Immature natural killer cell (primary cell): Measurements from ENCODE around the gene PTPRD. TPM values are rescaled to one million over a fixed set of nuclear protein-coding genes. Genes with fewer than 3 reads are reported as not detected.
"Not testable (repeated sequence)": the region's sequence is repeated elsewhere in the genome, so short reads cannot be mapped to it uniquely, and the experiment has no call there.

Source experiments
- DNase-seq, 3 donors: peaks; one replicate each; pipeline ENCODE4 v3.0.0; 2022; ENCODE audit warnings: mixed read lengths in 1 of 3
- H3K27ac Mint-ChIP-seq, 6 donors: one replicate each; pipeline ENCODE4 v1.8.0; 2020; ENCODE audit warnings: mixed read lengths in 6 of 6, mild to moderate bottlenecking in 5 of 6, inconsistent platforms in 4 of 6, moderate library complexity in 3 of 6
- H3K27me3 Mint-ChIP-seq, 3 donors: one replicate each; pipeline ENCODE4 v1.8.0; 2020 to 2021; ENCODE audit warnings: low read depth in 3 of 3, mild to moderate bottlenecking in 3 of 3, mixed read lengths in 3 of 3, moderate library complexity in 3 of 3, inconsistent platforms in 1 of 3
- H3K36me3 Mint-ChIP-seq, 3 donors: one replicate each; pipeline ENCODE4 v1.8.0; 2020; ENCODE audit warnings: mixed read lengths in 3 of 3, inconsistent platforms in 2 of 3, mild to moderate bottlenecking in 2 of 3
- H3K4me1 Mint-ChIP-seq, 2 donors: one replicate each; pipeline ENCODE4 v1.8.0; 2020; ENCODE audit warnings: inconsistent platforms in 2 of 2, mild to moderate bottlenecking in 2 of 2, mixed read lengths in 2 of 2, moderate library complexity in 1 of 2
- H3K4me3 Mint-ChIP-seq, 5 donors: one replicate each; pipeline ENCODE4 v1.8.0; 2020; ENCODE audit warnings: mild to moderate bottlenecking in 5 of 5, mixed read lengths in 5 of 5, inconsistent platforms in 3 of 5, moderate library complexity in 3 of 5
- H3K9me3 Mint-ChIP-seq, 6 donors: one replicate each; pipeline ENCODE4 v1.8.0; 2020; ENCODE audit warnings: mild to moderate bottlenecking in 6 of 6, mixed read lengths in 6 of 6, inconsistent platforms in 4 of 6, moderate library complexity in 3 of 6
- polyA plus RNA-seq, 3 donors: library from polyadenylated mRNA; unstranded; fragments of 300-500 nt; fragmentation: Illumina TruSeq; gene quantifications; one replicate each; pipeline ENCODE4 v1.2.3, GENCODE V29; 2021

The PTPRD gene
- polyA plus RNA-seq, 3 donors from 2014 or later, result not detected

DNA sequence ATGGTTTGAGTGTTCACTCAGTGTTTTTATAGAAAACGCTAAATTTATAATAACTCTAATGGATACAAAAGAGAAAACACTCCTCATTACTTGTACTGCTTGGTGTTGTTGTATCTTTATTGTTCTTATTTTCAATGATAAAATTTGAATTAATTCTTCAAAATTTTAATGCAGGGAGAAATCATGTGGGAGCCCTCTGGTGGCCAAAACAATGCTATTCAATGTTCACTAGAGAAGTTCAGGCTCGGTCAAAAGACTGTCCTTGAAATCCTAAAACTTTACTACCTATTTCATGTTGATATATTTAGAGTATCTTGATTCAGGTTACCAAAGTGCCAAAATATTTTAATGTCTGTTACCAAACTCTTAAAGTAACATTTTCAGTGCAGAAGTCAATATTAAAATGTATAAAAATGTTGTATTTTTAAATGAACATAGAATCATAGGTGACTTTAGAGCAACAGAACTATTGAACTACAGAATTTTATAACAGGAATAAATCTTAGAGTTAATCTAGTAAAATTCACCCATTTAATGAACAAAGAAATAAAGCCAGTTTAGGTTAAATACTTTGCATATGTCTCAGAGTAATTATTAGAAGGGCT, 1259.8 kb downstream of the PTPRD start:
- Mint-ChIP-seq H3K4me1 (no peaks in the 10 kb centered on the region), H3K27me3 (no peaks in the 10 kb centered on the region), H3K9me3 (peaks cover 0 to 11% (median under 1%) of the 10 kb centered on the region in 6 donors), H3K36me3 (no peaks in the 10 kb centered on the region), H3K27ac (no peak overlapping the region), H3K4me3 (no peak overlapping the region)
- DNase-seq, result no peak

DNA sequence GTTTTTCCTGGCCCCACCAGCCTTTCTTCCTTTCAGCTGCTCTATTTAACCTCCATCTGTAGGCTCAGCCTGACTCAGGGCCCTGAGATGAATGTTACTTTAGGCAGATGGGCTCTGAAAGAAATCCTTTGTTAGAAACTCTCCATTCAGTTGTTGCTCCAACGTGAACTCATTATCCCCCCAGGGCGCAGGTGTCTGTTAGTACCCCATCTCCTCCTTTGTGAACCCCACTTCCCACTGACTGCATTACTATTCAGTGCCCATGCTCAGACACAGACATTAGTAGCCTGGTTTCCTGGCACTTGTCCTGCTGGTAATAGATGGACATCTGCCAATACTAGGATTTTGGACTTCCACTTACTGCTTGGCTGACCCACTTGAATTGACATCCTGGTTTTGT, 1271.6 kb downstream of the PTPRD start:
- H3K9me3 Mint-ChIP-seq, result peaks cover 2 to 14% (median 5%) of the 10 kb centered on the region in 6 donors
- no peak overlapping the region for H3K27ac Mint-ChIP-seq
- no peaks in the 10 kb centered on the region for H3K36me3 Mint-ChIP-seq
- no peak overlapping the region for H3K4me3 Mint-ChIP-seq
- H3K27me3 Mint-ChIP-seq, result no peaks in the 10 kb centered on the region
- no peaks in the 10 kb centered on the region for H3K4me1 Mint-ChIP-seq
- DNase-seq, result no peak

DNA sequence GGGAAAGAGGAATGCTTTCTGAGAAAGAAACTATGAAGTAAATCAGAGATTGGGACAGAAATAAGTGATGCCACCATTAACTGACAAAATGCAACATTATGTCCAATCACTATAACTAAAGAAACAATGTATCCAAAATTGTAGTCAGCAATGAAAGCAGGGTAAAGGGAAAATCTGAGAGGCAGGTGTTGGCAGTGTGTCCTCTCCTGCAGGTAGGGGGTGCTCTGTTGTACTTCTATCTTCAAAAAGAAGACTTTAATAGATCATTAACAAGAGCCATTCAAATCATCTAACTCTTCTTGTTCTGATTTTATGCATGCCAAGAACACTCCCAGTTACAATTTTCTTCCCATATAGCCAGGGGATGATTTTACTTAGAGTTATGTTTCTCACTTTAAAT, 1275.7 kb downstream of the PTPRD start:
- Mint-ChIP-seq H3K36me3 (no peaks in the 10 kb centered on the region), H3K4me3 (no peak overlapping the region), H3K27me3 (no peaks in the 10 kb centered on the region), H3K4me1 (no peaks in the 10 kb centered on the region), H3K9me3 (peaks cover 0 to 29% (median 4%) of the 10 kb centered on the region in 6 donors), H3K27ac (no peak overlapping the region)
- no peak for DNase-seq

DNA sequence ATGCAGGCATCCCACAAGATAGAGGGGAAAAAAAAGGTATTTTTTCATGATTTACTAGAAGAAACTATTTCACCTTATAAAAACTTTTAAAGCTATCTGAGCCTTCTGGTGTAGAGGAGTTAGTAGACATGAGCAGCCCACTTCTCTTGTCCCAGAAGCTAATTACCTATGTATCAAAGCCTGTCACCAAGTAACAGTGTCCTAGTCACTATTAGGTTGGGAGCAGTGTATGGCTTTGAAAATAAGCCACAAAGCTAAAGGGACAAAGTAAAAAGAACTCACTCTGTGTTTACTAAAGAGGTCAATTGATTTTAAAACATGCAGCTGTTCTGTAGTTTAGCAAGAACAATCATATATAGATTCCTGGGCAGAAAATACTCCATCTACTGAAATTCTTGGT, 1286.1 kb downstream of the PTPRD start:
- no peak for DNase-seq

DNA sequence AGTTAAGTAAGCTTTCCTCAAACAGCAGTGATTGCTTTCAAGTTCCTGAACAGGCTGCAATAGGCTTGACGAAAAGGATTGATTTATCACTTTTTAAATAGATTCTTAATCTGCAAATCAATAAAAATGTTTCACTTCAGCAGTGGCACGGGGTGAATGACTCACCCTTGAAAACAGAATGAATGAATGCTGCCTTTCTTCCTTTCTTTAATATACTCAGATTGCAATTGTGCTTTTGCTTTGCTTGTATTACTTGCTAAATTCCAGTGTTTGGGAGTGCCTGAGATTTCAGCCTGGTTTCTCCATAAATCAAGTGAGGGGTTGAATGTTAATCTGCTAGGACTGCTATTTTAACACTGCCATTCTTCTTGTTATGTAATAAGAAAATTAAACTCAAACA, 1293.8 kb downstream of the PTPRD start:
- Mint-ChIP-seq H3K4me3 (no peak overlapping the region), H3K4me1 (no peaks in the 10 kb centered on the region), H3K27me3 (no peaks in the 10 kb centered on the region), H3K36me3 (no peaks in the 10 kb centered on the region), H3K27ac (no peak overlapping the region), H3K9me3 (peaks cover 0 to 32% (median 12%) of the 10 kb centered on the region in 6 donors)
- no peak for DNase-seq

More for the DNA sequence above, 1286.1 kb downstream of the PTPRD start:
- H3K4me3 Mint-ChIP-seq, result no peak overlapping the region
- no peaks in the 10 kb centered on the region for H3K27me3 Mint-ChIP-seq
- peaks cover 0 to 34% (median 14%) of the 10 kb centered on the region in 6 donors for H3K9me3 Mint-ChIP-seq
- no peaks in the 10 kb centered on the region for H3K4me1 Mint-ChIP-seq
- no peaks in the 10 kb centered on the region for H3K36me3 Mint-ChIP-seq
- no peak overlapping the region for H3K27ac Mint-ChIP-seq

DNA sequence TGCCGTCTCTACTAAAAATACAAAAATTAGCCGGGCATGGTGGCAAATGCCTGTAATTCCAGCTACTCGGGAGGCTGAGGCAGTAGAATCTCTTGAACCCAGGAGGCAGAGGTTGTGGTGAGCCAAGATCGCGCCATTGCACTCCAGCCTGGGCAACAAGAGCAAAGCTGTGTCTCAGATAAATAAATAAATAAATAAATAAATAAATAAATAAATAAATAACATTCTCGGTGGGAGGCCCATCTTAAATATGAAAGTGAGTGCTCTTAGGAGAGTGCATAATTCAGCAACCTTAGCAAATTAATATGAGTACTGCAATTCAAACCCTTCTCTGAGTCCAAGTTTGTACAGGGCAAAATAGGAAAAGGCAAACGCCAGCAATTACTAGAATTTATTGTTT, 1302.1 kb downstream of the PTPRD start:
- not testable (repeated sequence) for H3K27ac Mint-ChIP-seq, H3K4me3 Mint-ChIP-seq, H3K36me3 Mint-ChIP-seq, H3K4me1 Mint-ChIP-seq, H3K27me3 Mint-ChIP-seq, DNase-seq
- peaks cover 0 to 22% (median 10%) of the 10 kb centered on the region in 6 donors for H3K9me3 Mint-ChIP-seq

DNA sequence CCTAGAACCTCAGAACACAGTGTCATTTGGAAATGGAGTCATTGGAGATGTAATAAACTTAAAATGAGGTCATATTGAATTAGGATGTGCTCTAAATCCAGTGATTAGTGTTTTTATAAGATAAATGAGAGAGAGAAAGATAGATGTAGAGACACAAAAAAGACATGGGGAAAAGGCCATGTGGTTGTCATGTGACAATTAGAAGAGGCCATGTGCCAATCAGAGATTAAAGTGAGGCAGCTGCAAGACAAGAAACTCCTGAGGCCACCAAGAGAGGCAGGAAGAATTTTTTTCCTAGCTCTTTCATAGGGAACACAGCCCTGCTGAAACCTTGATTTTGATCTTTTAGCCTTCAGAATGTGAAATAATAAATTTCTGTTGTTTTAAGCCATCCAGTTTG, 1307.2 kb downstream of the PTPRD start:
- Mint-ChIP-seq H3K36me3 (no peaks in the 10 kb centered on the region), H3K4me3 (no peak overlapping the region), H3K27me3 (peaks cover 0 to 1% (median 0%) of the 10 kb centered on the region in 3 donors), H3K4me1 (no peaks in the 10 kb centered on the region), H3K9me3 (peaks cover 0 to 32% (median 19%) of the 10 kb centered on the region in 6 donors), H3K27ac (no peak overlapping the region)
- no peak for DNase-seq

DNA sequence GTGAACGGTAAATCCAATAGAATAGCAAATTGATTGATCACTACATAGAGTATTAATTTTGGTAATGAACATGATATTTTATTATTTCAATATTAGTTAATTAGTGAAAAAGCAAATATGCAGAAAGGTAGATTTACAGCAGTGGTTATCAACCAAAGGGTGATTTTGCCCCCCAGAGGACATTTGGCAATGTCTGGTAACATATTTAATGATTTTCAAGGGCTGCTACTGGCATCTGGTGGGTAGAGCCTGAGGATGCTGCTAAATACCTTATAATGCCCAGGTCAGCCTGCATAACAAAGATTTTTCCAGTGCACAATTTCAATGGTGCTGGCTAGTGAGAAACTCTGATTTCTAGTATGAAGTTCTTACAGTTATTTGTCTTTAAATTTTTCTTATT, 1313.7 kb downstream of the PTPRD start:
- no peak for DNase-seq
- Mint-ChIP-seq H3K4me3 (no peak overlapping the region), H3K4me1 (no peaks in the 10 kb centered on the region), H3K27me3 (no peaks in the 10 kb centered on the region), H3K9me3 (peaks cover 0 to 13% (median 6%) of the 10 kb centered on the region in 6 donors), H3K27ac (no peak overlapping the region), H3K36me3 (no peaks in the 10 kb centered on the region)

DNA sequence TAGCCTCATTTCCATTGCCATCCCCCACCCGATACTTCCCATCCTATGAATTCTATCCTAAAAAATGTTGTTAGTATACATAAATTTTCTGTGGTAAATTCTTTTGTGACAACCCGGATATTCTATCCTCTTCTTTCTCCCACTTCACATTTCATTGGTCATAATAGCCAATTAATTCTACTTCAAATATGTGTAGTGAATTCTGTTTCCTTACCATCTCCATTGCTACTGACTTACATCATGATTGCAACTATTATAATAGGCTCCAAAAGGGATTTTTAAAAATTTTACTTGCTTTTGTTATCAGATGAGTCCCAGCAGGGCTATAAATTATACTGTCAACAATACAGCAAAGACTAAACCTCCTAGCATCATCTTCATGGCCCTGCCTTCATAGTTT, 1326.8 kb downstream of the PTPRD start:
- no peaks in the 10 kb centered on the region for H3K27me3 Mint-ChIP-seq
- H3K4me1 Mint-ChIP-seq, result no peaks in the 10 kb centered on the region
- H3K27ac Mint-ChIP-seq, result no peak overlapping the region
- no peak overlapping the region for H3K4me3 Mint-ChIP-seq
- no peaks in the 10 kb centered on the region for H3K36me3 Mint-ChIP-seq
- H3K9me3 Mint-ChIP-seq, result peaks cover 2 to 29% (median 10%) of the 10 kb centered on the region in 6 donors
- no peak for DNase-seq

DNA sequence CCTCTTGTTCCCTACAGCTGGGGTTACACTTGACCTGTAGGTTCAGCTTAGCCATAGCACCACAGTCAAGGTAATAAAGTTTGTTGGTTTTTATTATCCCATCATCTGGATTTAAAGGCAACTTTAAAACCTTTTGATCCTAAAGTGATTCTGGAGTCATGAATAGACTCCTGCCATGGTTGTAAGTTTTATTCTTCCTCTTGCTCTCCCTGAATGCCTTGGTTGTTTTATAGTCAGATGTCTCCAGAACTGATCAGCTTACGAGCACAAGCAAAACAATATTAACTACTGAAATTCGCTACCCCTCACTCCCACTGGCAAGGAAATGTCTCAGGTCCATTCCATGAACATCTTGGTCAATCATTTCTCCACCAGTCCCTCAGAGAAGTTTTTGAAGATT, 1328.6 kb downstream of the PTPRD start:
- no peaks in the 10 kb centered on the region for H3K36me3 Mint-ChIP-seq
- H3K4me1 Mint-ChIP-seq, result no peaks in the 10 kb centered on the region
- no peak for DNase-seq
- no peak overlapping the region for H3K4me3 Mint-ChIP-seq
- no peaks in the 10 kb centered on the region for H3K27me3 Mint-ChIP-seq
- H3K9me3 Mint-ChIP-seq, result peaks cover 2 to 27% (median 8%) of the 10 kb centered on the region in 6 donors
- no peak overlapping the region for H3K27ac Mint-ChIP-seq

DNA sequence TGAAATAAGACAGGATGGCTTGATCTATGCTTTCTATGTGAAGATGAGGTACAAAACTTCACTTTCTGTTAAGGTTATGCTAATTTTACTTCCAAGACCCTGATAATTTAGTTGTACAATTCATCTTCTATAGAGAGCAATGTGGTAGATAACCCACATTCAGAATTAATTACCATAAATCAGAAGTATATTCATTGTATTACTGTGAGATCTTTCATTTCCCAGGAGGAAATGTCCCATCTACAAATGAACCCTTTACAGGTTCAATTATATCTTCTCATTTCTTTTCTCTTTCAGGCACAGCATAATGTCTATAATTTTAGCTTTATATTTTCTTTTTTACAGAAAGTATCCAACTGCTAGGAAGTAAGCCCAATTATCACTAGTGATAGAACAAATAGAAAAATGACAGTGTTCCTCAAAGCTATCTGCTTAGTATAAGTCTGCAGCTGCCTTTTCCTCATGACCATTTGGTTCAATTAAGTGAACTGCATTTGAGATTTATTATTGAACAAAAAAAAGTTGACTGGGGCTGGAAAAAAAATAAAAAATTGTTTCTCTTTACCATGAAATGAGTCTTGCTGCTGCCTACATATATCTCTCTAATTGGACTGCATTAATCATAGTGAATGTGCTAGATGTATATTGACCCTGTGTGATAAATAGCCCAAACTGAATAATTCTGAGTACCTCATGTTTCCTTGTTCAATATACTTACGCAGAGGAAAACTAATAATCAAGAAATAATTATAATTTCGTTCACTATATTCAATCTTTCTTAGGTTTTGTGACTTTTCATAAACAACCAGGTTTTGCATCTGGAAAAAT, 1329.4 kb downstream of the PTPRD start:
- H3K27me3 Mint-ChIP-seq, result no peaks in the 10 kb centered on the region
- H3K27ac Mint-ChIP-seq, result no peak overlapping the region
- no peak for DNase-seq
- H3K4me1 Mint-ChIP-seq, result no peaks in the 10 kb centered on the region
- H3K9me3 Mint-ChIP-seq, result peaks cover 2 to 27% (median 8%) of the 10 kb centered on the region in 6 donors
- H3K4me3 Mint-ChIP-seq, result no peak overlapping the region
- no peaks in the 10 kb centered on the region for H3K36me3 Mint-ChIP-seq

DNA sequence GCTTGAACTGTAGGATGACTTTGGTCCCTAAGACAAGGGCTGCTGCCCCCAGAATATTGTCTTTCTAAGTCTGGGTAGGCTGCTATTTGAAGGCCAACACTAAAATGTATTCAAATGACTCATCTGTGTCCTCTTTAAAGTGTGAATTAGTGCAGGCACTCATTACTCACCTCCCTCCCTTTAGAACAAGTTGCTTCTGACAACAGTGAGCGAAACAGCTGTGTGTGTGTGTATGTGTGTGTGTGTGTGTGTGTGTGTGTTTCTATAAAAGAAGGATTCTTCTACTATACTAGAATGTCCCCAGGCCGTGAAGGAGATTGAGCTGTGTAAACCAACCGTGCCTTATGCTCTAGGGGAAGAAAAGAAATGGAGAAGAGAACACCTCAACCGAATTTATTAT, 1337.2 kb downstream of the PTPRD start:
- Mint-ChIP-seq H3K27me3 (peaks cover 0 to 2% (median under 1%) of the 10 kb centered on the region in 3 donors), H3K4me3 (no peak overlapping the region), H3K36me3 (no peaks in the 10 kb centered on the region), H3K4me1 (no peaks in the 10 kb centered on the region), H3K9me3 (peaks cover 3 to 20% (median 4%) of the 10 kb centered on the region in 6 donors), H3K27ac (no peak overlapping the region)
- no peak for DNase-seq

DNA sequence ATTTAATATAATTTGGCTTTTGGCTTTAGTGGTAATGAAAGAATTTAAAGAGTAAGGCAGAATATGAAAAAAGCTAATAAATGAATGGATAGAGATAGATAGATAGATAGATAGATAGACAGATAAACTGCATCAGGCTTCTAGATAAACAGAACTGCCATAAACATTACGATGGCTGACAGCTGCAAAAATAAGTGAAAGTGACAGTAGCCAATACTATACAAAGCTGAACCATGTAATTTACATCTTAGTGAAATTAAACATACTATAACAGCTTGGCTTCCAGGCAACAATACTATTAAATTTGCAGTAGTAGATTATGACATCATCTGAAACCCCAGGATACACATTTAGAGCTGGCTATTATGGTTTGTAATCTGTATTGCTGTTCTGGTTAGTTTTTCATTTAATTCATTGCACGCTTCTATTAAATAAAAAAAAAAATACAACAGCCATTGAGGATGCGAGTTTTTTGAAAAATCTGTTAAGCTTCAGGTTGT, 1354.8 kb downstream of the PTPRD start:
- no peaks in the 10 kb centered on the region for H3K4me1 Mint-ChIP-seq
- no peak overlapping the region for H3K4me3 Mint-ChIP-seq
- no peaks in the 10 kb centered on the region for H3K36me3 Mint-ChIP-seq
- DNase-seq, result no peak
- H3K27ac Mint-ChIP-seq, result no peak overlapping the region
- H3K9me3 Mint-ChIP-seq, result peaks cover 6 to 43% (median 11%) of the 10 kb centered on the region in 6 donors
- no peaks in the 10 kb centered on the region for H3K27me3 Mint-ChIP-seq

DNA sequence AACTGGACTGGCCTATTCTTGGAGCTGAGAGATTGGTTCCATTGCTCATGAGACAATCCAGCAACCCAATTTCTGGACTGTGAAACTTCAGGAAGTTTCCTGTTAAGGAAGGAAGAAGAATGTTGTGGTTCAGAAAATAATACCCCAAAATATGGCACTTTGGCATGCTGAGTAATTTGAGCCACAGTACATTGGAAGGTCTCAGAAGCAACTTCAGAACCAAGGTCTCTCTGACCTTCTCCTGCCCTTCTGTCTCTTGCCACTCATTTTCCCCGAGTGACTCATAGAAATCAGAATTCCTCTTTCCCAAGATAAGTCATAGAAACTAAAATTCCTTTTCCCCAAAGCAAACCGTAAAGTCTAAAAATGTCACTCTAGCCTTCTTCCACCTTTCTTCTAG, 1366.1 kb downstream of the PTPRD start:
- no peak for DNase-seq
- Mint-ChIP-seq H3K9me3 (peaks cover 0 to 48% (median 11%) of the 10 kb centered on the region in 6 donors), H3K27ac (no peak overlapping the region), H3K36me3 (no peaks in the 10 kb centered on the region), H3K4me3 (no peak overlapping the region), H3K4me1 (no peaks in the 10 kb centered on the region), H3K27me3 (peaks cover 0 to 3% (median 0%) of the 10 kb centered on the region in 3 donors)
